Fibroblast of mammary gland (primary cell): ENCODE results near the gene SGCG.
A peak's percentile ranks its signal among the peaks of the same experiment; 100 is the strongest.

Experiments
- DNase-seq: peaks from one replicate; pipeline ENCODE4 v3.0.0-alpha.2; 2010; ENCODE audit warnings: low read depth
- H3K4me3 ChIP-seq: 2 replicates; pipeline ENCODE4 v1.5.1; 2011; ENCODE audit warnings: low read depth, mild to moderate bottlenecking, low read length, moderate library complexity; ENCODE audit not compliant: control insufficient read depth
- CTCF ChIP-seq: conservative IDR thresholded peaks from 2 replicates; pipeline ENCODE4 v1.5.1; 2011; ENCODE audit warnings: low read depth, low read length, inconsistent platforms; ENCODE audit not compliant: control insufficient read depth, insufficient read depth

Gene SGCG

GRCh38 chr13:23347601-23348000 is 166.8 kb downstream of the SGCG start:
- no peak overlapping the region for H3K4me3 ChIP-seq
- no peak for DNase-seq
- no peak for TF ChIP-seq CTCF

- TF ChIP-seq CTCF: no peak
- H3K4me3 ChIP-seq: no peak overlapping the region
- DNase-seq: peak; percentile 64
These were observed 167.7 kb downstream of the SGCG start for GRCh38 chr13:23348262-23349127.

GRCh38 chr13:23349161-23349897 is 168.6 kb downstream of the SGCG start:
- peak; percentile 86 for DNase-seq

GRCh38 chr13:23350009-23350408 is 169.2 kb downstream of the SGCG start:
- DNase-seq: no peak
- TF ChIP-seq CTCF: no peak
- no peak overlapping the region for H3K4me3 ChIP-seq

More at GRCh38 chr13:23349161-23349897, 168.6 kb downstream of the SGCG start:
- no peak overlapping the region for H3K4me3 ChIP-seq
- TF ChIP-seq CTCF: no peak

GRCh38 chr13:23352161-23352560 is 171.4 kb downstream of the SGCG start:
- no peak for TF ChIP-seq CTCF
- no peak overlapping the region for H3K4me3 ChIP-seq
- no peak for DNase-seq

- no peak for TF ChIP-seq CTCF
- H3K4me3 ChIP-seq: no peak overlapping the region
- DNase-seq: no peak
These were observed 173.7 kb downstream of the SGCG start for GRCh38 chr13:23354520-23354919.
